Smooth muscle cell (in vitro differentiated cells): ENCODE measurements around the gene CADM3. TPM values are rescaled to one million over a fixed set of nuclear protein-coding genes. Genes with fewer than 3 reads are reported as not detected.

Experiments used
- DNase-seq: peaks from one replicate; lab custom pipeline; 2025; ENCODE audit not compliant: unreplicated experiment; lab: John Stamatoyannopoulos, UW
- H2AFZ ChIP-seq: fragments of 200-600 bp; sonication (generic); 2 replicates; pipeline ENCODE4 v1.6.0; 2016; ENCODE audit warnings: antibody characterized with exemption, low read depth, mild to moderate bottlenecking
- H3F3A ChIP-seq: fragments of 200-600 bp; sonication (generic); 2 replicates; pipeline ENCODE4 v1.6.0; 2017; ENCODE audit warnings: antibody characterized with exemption, low read depth
- H3K27ac ChIP-seq: fragments of 200-600 bp; sonication (generic); 2 replicates; pipeline ENCODE4 v1.5.1; 2016; ENCODE audit warnings: low read depth, mild to moderate bottlenecking
- H3K27me3 ChIP-seq: fragments of 200-600 bp; sonication (generic); 2 replicates; pipeline ENCODE4 v1.6.1; 2016; ENCODE audit warnings: low read depth, mild to moderate bottlenecking
- H3K36me3 ChIP-seq: fragments of 200-600 bp; sonication (generic); 2 replicates; pipeline ENCODE4 v1.5.1; 2016; ENCODE audit warnings: low read depth
- H3K4me1 ChIP-seq: fragments of 200-600 bp; sonication (generic); 2 replicates; pipeline ENCODE4 v1.5.1; 2016; ENCODE audit warnings: low read depth
- H3K4me2 ChIP-seq: fragments of 200-600 bp; sonication (generic); 2 replicates; pipeline ENCODE4 v1.6.0; 2016; ENCODE audit warnings: mild to moderate bottlenecking
- H3K4me3 ChIP-seq: fragments of 200-600 bp; sonication (generic); 2 replicates; pipeline ENCODE4 v1.5.1; 2016; ENCODE audit warnings: mild to moderate bottlenecking
- H3K79me2 ChIP-seq: fragments of 200-600 bp; sonication (generic); 2 replicates; pipeline ENCODE4 v1.6.0; 2016; ENCODE audit warnings: low read depth, mild to moderate bottlenecking
- H3K9ac ChIP-seq: fragments of 200-600 bp; sonication (generic); 2 replicates; pipeline ENCODE4 v1.6.0; 2016; ENCODE audit warnings: low read depth
- H3K9me3 ChIP-seq: fragments of 200-600 bp; sonication (generic); replicated peaks from 2 replicates; pipeline ENCODE4 v1.5.1; 2016; ENCODE audit warnings: low read depth
- H4K20me1 ChIP-seq: fragments of 200-600 bp; sonication (generic); 2 replicates; pipeline ENCODE4 v1.6.0; 2016; ENCODE audit warnings: low read depth
- WGBS: methylation state at CpG from one replicate; pipeline ENCODE4 v1.1.7; 2016; ENCODE audit warnings: low lambda C conversion rate; 5-methylcytosine and 5-hydroxymethylcytosine counted together
- polyA plus RNA-seq: library from polyadenylated mRNA; unstranded; fragments of >200 nt; fragmentation: Nextera tagmentation; extraction: Ambion mirVana; gene quantifications from 2 replicates; pipeline ENCODE4 v1.2.1, GENCODE V29; 2016
- total RNA-seq: library from RNA; depleted of rRNA; stranded (reverse); fragments of >200 nt; gene quantifications from 2 replicates; pipeline ENCODE4 v1.2.3, GENCODE V29; 2014
- TF ChIP-seq, protein P1 (sequence below): fragments of 200-600 bp; sonication (generic); IDR thresholded peaks from 2 replicates; pipeline ENCODE4 v1.5.1; 2017; ENCODE audit warnings: borderline replicate concordance, mild to moderate bottlenecking, antibody characterized with exemption; ENCODE audit not compliant: insufficient read depth, poor library complexity, severe bottlenecking

Gene CADM3
- total and polyA plus RNA-seq, 2 experiments from 2014 or later = 0.90 to 1.2 TPM

DNA sequence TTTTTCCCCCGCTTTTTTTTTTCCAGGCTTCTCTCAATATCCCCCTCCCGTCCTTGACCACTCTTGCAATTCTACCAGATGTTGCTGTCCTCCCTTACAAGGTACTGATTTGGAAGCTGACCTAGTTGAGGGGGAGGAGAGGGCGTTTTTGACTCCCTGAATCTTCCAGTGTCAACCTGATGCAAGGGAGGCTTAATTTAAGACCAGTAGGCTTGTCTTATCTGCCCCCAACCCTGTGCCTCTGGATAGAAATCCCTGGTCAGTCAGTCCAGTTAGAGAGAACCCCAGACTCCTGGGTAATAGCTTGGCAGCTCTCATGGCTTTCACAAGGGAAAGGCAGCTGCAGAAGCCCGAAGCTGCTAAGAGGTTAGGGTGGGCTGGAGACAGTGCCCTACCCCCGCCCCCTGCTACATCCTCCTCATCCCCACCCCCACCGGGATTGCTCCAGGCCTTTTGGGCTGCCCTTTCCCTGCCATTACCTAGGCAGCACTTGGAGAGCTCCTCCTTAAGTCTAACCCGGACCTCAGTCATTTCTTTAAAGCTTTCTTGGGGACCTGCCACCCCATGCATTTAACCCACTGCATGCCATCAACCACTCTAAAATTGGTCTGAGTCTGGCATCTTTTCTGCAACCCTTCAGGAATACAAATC is 36.9 kb downstream of the CADM3 start:
- TF ChIP-seq, protein P1, sequence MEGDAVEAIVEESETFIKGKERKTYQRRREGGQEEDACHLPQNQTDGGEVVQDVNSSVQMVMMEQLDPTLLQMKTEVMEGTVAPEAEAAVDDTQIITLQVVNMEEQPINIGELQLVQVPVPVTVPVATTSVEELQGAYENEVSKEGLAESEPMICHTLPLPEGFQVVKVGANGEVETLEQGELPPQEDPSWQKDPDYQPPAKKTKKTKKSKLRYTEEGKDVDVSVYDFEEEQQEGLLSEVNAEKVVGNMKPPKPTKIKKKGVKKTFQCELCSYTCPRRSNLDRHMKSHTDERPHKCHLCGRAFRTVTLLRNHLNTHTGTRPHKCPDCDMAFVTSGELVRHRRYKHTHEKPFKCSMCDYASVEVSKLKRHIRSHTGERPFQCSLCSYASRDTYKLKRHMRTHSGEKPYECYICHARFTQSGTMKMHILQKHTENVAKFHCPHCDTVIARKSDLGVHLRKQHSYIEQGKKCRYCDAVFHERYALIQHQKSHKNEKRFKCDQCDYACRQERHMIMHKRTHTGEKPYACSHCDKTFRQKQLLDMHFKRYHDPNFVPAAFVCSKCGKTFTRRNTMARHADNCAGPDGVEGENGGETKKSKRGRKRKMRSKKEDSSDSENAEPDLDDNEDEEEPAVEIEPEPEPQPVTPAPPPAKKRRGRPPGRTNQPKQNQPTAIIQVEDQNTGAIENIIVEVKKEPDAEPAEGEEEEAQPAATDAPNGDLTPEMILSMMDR = no peak
- Histone ChIP-seq H3K9me3 (no peaks in the 10 kb centered on the region), H3K36me3 (no peaks in the 10 kb centered on the region), H2AFZ (no peak overlapping the region), H3K4me1 (peaks cover 10% of the 10 kb centered on the region), H3K4me2 (no peak overlapping the region), H3K9ac (no peak overlapping the region), H3K4me3 (no peak overlapping the region), H3K79me2 (no peaks in the 10 kb centered on the region), H3K27ac (no peak overlapping the region), H4K20me1 (no peaks in the 10 kb centered on the region), H3K27me3 (peaks cover 20% of the 10 kb centered on the region), H3F3A (no peaks in the 10 kb centered on the region)
- DNase-seq = no peak
- 13% methylated on average over 7 of the region's 7 CpGs for WGBS

DNA sequence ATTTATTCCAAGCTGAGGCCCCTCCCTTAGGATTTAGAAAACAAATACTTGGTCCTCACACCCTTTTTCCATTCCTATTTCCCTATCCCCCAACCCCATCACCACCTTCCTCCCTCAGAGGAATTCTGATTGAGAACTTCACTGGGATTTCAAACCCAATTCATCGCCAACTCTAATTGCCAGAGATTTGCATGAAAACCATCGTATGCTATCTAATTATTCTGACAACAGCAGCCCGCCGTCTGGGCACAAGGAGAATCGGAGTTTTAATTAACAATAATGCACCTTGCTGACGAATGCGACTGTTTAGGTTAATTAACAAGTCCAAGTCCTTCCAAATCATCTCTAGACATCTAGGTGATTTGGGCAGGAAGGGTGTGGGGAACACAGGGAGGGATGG is 37.6 kb downstream of the CADM3 start:
- Histone ChIP-seq H3K79me2 (no peaks in the 10 kb centered on the region), H2AFZ (no peak overlapping the region), H3K36me3 (no peaks in the 10 kb centered on the region), H3F3A (no peaks in the 10 kb centered on the region), H4K20me1 (no peaks in the 10 kb centered on the region), H3K27me3 (peaks cover 20% of the 10 kb centered on the region), H3K4me2 (no peak overlapping the region), H3K27ac (no peak overlapping the region), H3K4me3 (no peak overlapping the region), H3K4me1 (peaks cover 10% of the 10 kb centered on the region), H3K9me3 (no peaks in the 10 kb centered on the region), H3K9ac (no peak overlapping the region)
- no peak for DNase-seq
- WGBS = 81% methylated on average over 7 of the region's 7 CpGs
- TF ChIP-seq, protein P1 = no peak

DNA sequence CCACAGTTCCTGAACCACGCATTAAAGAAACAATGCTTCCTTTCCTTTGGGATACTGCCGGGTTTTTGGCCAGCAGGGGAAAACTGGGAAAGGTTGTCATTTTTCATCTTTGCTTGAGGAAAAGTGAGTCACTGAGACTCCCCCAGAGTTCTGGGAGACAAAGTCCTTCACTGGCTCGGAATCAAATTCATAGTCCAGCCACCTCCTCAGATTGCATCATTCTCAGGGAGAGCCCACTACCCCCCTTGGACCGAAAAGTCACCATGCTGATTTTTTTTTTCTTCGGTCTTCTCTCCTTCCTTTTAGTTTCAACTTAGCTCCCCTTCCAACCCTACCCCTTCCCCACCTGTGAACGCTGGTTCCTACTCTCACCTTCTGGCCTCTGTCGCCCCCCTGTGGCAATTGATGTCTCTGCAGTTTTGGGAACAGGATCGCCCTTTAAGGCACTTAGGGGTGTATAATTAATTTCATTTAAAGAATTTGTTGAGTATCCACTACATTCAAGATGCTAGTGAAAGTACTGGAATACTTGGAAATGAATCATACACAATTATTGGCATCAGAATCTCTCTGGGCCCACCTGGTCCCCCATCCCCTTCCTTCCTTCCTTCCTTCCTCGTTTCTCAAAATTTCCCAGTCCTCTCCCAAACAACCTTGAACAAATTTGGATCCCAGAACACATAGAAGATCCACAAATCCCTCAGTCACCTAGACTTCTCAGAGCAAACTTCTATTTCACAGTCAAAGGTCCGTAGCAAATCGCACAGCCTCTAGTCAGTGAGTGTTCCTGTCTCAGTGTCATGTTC is 40.1 kb downstream of the CADM3 start:
- Histone ChIP-seq H3K27ac (no peak overlapping the region), H3K79me2 (no peaks in the 10 kb centered on the region), H3K36me3 (no peaks in the 10 kb centered on the region), H3K9ac (no peak overlapping the region), H3K4me3 (no peak overlapping the region), H4K20me1 (no peaks in the 10 kb centered on the region), H2AFZ (no peak overlapping the region), H3F3A (no peaks in the 10 kb centered on the region), H3K9me3 (no peaks in the 10 kb centered on the region), H3K4me2 (peak overlapping the region; percentile 64), H3K4me1 (peaks cover 10% of the 10 kb centered on the region), H3K27me3 (peaks cover 26% of the 10 kb centered on the region)
- DNase-seq = no peak
- WGBS = 35% methylated on average over 11 of the region's 11 CpGs
- TF ChIP-seq, protein P1 = peak; percentile 96

DNA sequence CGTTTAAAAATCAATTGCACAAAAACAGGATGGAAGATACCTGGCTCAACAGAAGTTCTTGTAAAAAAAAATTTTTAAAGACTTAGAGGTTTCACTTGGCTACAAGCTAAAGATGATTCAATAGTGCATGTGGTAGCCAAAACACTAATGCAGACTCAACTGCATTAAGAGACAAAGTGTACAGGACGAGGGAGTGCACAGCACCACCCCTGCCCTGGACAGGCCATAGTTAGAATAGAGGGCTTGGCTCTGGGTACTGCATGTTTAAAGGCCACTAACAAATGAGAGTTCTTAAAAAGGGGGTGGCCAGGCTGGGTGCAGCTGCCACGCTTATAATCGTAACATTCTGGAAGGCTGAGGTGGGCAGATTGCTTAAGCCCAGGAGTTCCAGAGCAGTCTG is 41.2 kb downstream of the CADM3 start:
- H3K36me3 ChIP-seq = no peaks in the 10 kb centered on the region
- peaks cover 29% of the 10 kb centered on the region for H3K27me3 ChIP-seq
- TF ChIP-seq, protein P1 = no peak
- 87% methylated on average over 4 of the region's 4 CpGs for WGBS
- no peaks in the 10 kb centered on the region for H3F3A ChIP-seq
- peaks cover 10% of the 10 kb centered on the region for H3K4me1 ChIP-seq
- no peaks in the 10 kb centered on the region for H3K9me3 ChIP-seq
- no peaks in the 10 kb centered on the region for H3K79me2 ChIP-seq
- no peak overlapping the region for H2AFZ ChIP-seq
- no peak for DNase-seq
- H4K20me1 ChIP-seq = no peaks in the 10 kb centered on the region
- no peak overlapping the region for H3K27ac ChIP-seq
- no peak overlapping the region for H3K9ac ChIP-seq
- no peak overlapping the region for H3K4me3 ChIP-seq
- H3K4me2 ChIP-seq = no peak overlapping the region
